Measurements from ENCODE around the gene ANKH.
"Not testable (repeated sequence)": the region's sequence is repeated elsewhere in the genome, so short reads cannot be mapped to it uniquely, and the experiment has no call there.

Gene ANKH

GRCh38 chr5:14824499-14824898, 47.1 kb downstream of the ANKH start:
- DNase-seq: no peak

- no peak for DNase-seq
These were observed 50.3 kb downstream of the ANKH start for GRCh38 chr5:14821100-14821845.

- no peak for DNase-seq
These were observed 52.4 kb downstream of the ANKH start for GRCh38 chr5:14818931-14819790.

- not testable (repeated sequence) for DNase-seq
These were observed 53.8 kb downstream of the ANKH start for GRCh38 chr5:14817762-14818136.

GRCh38 chr5:14816999-14817761, 54.4 kb downstream of the ANKH start:
- DNase-seq: no peak

GRCh38 chr5:14816374-14816998, 55.1 kb downstream of the ANKH start:
- no peak for DNase-seq

- no peak for DNase-seq
These were observed 57.8 kb downstream of the ANKH start for GRCh38 chr5:14813747-14814146.

GRCh38 chr5:14812166-14812565, 59.4 kb downstream of the ANKH start:
- DNase-seq: no peak

GRCh38 chr5:14810928-14811572, 60.5 kb downstream of the ANKH start:
- DNase-seq: no peak

GRCh38 chr5:14810282-14810681, 61.3 kb downstream of the ANKH start:
- DNase-seq: no peak

- peak; percentile 65 for DNase-seq
These were observed 62.0 kb downstream of the ANKH start for GRCh38 chr5:14809369-14810155.

- no peak for DNase-seq
These were observed 64.1 kb downstream of the ANKH start for GRCh38 chr5:14807471-14807870.

- no peak for DNase-seq
These were observed 65.1 kb downstream of the ANKH start for GRCh38 chr5:14806456-14806855.

- no peak for DNase-seq
These were observed 69.0 kb downstream of the ANKH start for GRCh38 chr5:14802541-14802940.

GRCh38 chr5:14801792-14802191, 69.8 kb downstream of the ANKH start:
- no peak for DNase-seq

- DNase-seq: not testable (repeated sequence)
These were observed 74.2 kb downstream of the ANKH start for GRCh38 chr5:14797385-14797784.

- no peak for DNase-seq
These were observed 76.9 kb downstream of the ANKH start for GRCh38 chr5:14794583-14795230.

GRCh38 chr5:14793851-14794250, 77.7 kb downstream of the ANKH start:
- no peak for DNase-seq

- no peak for DNase-seq
These were observed 80.7 kb downstream of the ANKH start for GRCh38 chr5:14790911-14791310.

- DNase-seq: no peak
These were observed 81.4 kb downstream of the ANKH start for GRCh38 chr5:14790220-14790619.
